ENCODE results near the gene MFF. TPM values are rescaled to one million over a fixed set of nuclear protein-coding genes. Genes with fewer than 3 reads are reported as not detected.

The MFF gene
- polyA plus RNA-seq, 1 of the 3 experiments (the other 2 are of a cell fraction), result 51.0 TPM

DNA sequence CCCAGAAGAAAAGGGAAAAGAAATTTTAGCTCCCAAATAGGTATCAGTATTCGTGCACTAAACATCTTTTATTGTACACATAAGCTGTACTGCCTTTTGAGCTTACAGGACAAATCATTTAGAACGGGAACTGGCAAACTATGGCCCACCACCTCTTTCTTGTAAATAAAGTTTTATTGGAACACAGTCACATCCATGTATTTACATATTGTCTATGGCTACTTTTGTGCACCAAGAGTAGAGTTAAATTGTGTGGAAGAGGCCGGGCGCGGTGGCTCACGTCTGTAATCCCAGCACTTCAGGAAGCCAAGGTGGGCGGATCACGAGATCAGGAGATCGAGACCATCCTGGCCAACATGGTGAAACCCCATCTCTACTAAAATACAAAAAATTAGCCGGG lies 48.3 kb downstream of the MFF start:
- H3K4me3 ChIP-seq (ENCODE audit: low read depth in 2 of 2, low read length in 1 of 2), result no peak overlapping the region
- H3K9ac ChIP-seq, result no peak overlapping the region
- H3K79me2 ChIP-seq (ENCODE audit: insufficient read depth), result no peaks in the 10 kb centered on the region
- no peak overlapping the region for H3K27ac ChIP-seq (ENCODE audit: low read depth in 2 of 2, low read length in 1 of 2)
- no peak overlapping the region for H3K4me2 ChIP-seq
- H3K9me2 ChIP-seq, result no peaks in the 10 kb centered on the region
- H2AFZ ChIP-seq (ENCODE audit: low read depth), result no peak overlapping the region
- H4K20me1 ChIP-seq (ENCODE audit: insufficient read depth), result no peaks in the 10 kb centered on the region
- H3K36me3 ChIP-seq (replicated peaks in 1 of 2; ENCODE audit: control insufficient read depth in 1 of 2, insufficient read depth in 2 of 2, low read length in 1 of 2), result no peaks in the 10 kb centered on the region
- H3K27me3 ChIP-seq (ENCODE audit: insufficient read depth), result no peaks in the 10 kb centered on the region
- TF ChIP-seq MXI1 (IDR thresholded peaks at IDR 0.05; ENCODE audit: low read depth, low read length) (no peak), RCOR1 (IDR thresholded peaks at IDR 0.05; ENCODE audit: low read length) (no peak), SMC3 (IDR thresholded peaks at IDR 0.05; ENCODE audit: low read depth, low read length) (no peak), EP300 (IDR thresholded peaks at IDR 0.05; ENCODE audit: borderline replicate concordance in 1 of 2, low read depth in 1 of 2, low read length in 1 of 2) (no peak), POLR2AphosphoS5 (IDR thresholded peaks at IDR 0.05; ENCODE audit: low read depth, low read length) (no peak), NRF1 (IDR thresholded peaks at IDR 0.05; ENCODE audit: low read depth, low read length) (no peak), CHD2 (IDR thresholded peaks at IDR 0.05; ENCODE audit: low read length, partially characterized antibody) (no peak), GATA2 (CRISPR knock-in tag; IDR thresholded peaks at IDR 0.05) (no peak)
- TF ChIP-seq, protein P1, sequence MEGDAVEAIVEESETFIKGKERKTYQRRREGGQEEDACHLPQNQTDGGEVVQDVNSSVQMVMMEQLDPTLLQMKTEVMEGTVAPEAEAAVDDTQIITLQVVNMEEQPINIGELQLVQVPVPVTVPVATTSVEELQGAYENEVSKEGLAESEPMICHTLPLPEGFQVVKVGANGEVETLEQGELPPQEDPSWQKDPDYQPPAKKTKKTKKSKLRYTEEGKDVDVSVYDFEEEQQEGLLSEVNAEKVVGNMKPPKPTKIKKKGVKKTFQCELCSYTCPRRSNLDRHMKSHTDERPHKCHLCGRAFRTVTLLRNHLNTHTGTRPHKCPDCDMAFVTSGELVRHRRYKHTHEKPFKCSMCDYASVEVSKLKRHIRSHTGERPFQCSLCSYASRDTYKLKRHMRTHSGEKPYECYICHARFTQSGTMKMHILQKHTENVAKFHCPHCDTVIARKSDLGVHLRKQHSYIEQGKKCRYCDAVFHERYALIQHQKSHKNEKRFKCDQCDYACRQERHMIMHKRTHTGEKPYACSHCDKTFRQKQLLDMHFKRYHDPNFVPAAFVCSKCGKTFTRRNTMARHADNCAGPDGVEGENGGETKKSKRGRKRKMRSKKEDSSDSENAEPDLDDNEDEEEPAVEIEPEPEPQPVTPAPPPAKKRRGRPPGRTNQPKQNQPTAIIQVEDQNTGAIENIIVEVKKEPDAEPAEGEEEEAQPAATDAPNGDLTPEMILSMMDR (IDR thresholded peaks at IDR 0.05), result no peak
- TF ChIP-seq, protein P2, sequence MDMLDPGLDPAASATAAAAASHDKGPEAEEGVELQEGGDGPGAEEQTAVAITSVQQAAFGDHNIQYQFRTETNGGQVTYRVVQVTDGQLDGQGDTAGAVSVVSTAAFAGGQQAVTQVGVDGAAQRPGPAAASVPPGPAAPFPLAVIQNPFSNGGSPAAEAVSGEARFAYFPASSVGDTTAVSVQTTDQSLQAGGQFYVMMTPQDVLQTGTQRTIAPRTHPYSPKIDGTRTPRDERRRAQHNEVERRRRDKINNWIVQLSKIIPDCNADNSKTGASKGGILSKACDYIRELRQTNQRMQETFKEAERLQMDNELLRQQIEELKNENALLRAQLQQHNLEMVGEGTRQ (IDR thresholded peaks at IDR 0.05; ENCODE audit: borderline replicate concordance, low read depth, low read length), result no peak
- ChIA-PET CTCF (interaction anchor here (1.1 kb wide), 1 partner anchor 135 kb away, joined by 3 read pairs; no protein-coding TSS in a partner anchor), POLR2A (no interaction called here)
- H3K4me1 ChIP-seq (ENCODE audit: control insufficient read depth in 1 of 2, insufficient read depth in 2 of 2, low read depth in 1 of 2, low read length in 1 of 2), result peaks cover 4 to 56% of the 10 kb centered on the region in 2 experiments; a peak in 3 of 4 replicates
- DNase-seq, result no peak
- WGBS (ENCODE audit: low lambda C conversion rate), result 94% methylated on average over 10 of the region's 10 CpGs
- H3F3A ChIP-seq (replicated peaks; ENCODE audit: insufficient read depth), result peaks cover 26% of the 10 kb centered on the region
- H3K9me3 ChIP-seq, result no peaks in the 10 kb centered on the region

DNA sequence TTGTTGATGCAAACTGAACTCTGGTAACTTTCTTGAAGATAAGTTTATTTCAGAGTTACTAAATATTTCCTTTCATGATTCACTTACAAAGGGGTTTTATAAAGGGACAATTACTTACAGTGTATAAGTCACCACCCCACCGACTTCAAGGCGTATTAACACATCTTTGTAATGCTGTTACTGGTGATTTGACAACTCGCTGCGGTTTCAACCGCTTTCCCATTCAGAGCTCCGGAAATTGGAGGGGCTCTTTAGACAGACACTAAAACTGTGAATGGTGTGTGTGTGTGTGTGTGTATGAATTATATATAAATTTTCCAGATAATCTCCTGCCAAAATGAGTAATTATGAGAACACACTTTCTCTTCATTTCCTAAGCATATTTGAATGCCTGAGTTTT lies 49.1 kb downstream of the MFF start:
- H3K9me2 ChIP-seq, result no peaks in the 10 kb centered on the region
- peaks cover 26% of the 10 kb centered on the region for H3F3A ChIP-seq (replicated peaks; ENCODE audit: insufficient read depth)
- no peaks in the 10 kb centered on the region for H3K36me3 ChIP-seq (replicated peaks in 1 of 2; ENCODE audit: control insufficient read depth in 1 of 2, insufficient read depth in 2 of 2, low read length in 1 of 2)
- no peak overlapping the region for H3K9ac ChIP-seq
- H3K4me2 ChIP-seq, result no peak overlapping the region
- WGBS (ENCODE audit: low lambda C conversion rate), result 89% methylated on average over 6 of the region's 6 CpGs
- CTCF ChIA-PET, result no interaction called here
- H3K27me3 ChIP-seq (ENCODE audit: insufficient read depth), result no peaks in the 10 kb centered on the region
- H3K27ac ChIP-seq (ENCODE audit: low read depth in 2 of 2, low read length in 1 of 2), result no peak overlapping the region
- H3K79me2 ChIP-seq (ENCODE audit: insufficient read depth), result no peaks in the 10 kb centered on the region
- POLR2A ChIA-PET, result no interaction called here
- no peak overlapping the region for H2AFZ ChIP-seq (ENCODE audit: low read depth)
- no peak overlapping the region for H3K4me3 ChIP-seq (ENCODE audit: low read depth in 2 of 2, low read length in 1 of 2)
- no peaks in the 10 kb centered on the region for H3K9me3 ChIP-seq
- no peaks in the 10 kb centered on the region for H4K20me1 ChIP-seq (ENCODE audit: insufficient read depth)
- peaks cover 4 to 52% of the 10 kb centered on the region in 2 experiments; a peak in 3 of 4 replicates for H3K4me1 ChIP-seq (ENCODE audit: control insufficient read depth in 1 of 2, insufficient read depth in 2 of 2, low read depth in 1 of 2, low read length in 1 of 2)
- no peak for DNase-seq
- TF ChIP-seq RCOR1 (IDR thresholded peaks at IDR 0.05; ENCODE audit: low read length), result no peak
- no peak for TF ChIP-seq MXI1 (IDR thresholded peaks at IDR 0.05; ENCODE audit: low read depth, low read length)
- no peak for TF ChIP-seq MEF2A (IDR thresholded peaks at IDR 0.05; ENCODE audit: borderline replicate concordance, low read depth)
- TF ChIP-seq, protein P1 (IDR thresholded peaks at IDR 0.05), result no peak
- no peak for TF ChIP-seq NFIC (IDR thresholded peaks at IDR 0.05; ENCODE audit: borderline replicate concordance)
- TF ChIP-seq, protein P2 (IDR thresholded peaks at IDR 0.05; ENCODE audit: borderline replicate concordance, low read depth, low read length), result no peak
- TF ChIP-seq, protein P3, sequence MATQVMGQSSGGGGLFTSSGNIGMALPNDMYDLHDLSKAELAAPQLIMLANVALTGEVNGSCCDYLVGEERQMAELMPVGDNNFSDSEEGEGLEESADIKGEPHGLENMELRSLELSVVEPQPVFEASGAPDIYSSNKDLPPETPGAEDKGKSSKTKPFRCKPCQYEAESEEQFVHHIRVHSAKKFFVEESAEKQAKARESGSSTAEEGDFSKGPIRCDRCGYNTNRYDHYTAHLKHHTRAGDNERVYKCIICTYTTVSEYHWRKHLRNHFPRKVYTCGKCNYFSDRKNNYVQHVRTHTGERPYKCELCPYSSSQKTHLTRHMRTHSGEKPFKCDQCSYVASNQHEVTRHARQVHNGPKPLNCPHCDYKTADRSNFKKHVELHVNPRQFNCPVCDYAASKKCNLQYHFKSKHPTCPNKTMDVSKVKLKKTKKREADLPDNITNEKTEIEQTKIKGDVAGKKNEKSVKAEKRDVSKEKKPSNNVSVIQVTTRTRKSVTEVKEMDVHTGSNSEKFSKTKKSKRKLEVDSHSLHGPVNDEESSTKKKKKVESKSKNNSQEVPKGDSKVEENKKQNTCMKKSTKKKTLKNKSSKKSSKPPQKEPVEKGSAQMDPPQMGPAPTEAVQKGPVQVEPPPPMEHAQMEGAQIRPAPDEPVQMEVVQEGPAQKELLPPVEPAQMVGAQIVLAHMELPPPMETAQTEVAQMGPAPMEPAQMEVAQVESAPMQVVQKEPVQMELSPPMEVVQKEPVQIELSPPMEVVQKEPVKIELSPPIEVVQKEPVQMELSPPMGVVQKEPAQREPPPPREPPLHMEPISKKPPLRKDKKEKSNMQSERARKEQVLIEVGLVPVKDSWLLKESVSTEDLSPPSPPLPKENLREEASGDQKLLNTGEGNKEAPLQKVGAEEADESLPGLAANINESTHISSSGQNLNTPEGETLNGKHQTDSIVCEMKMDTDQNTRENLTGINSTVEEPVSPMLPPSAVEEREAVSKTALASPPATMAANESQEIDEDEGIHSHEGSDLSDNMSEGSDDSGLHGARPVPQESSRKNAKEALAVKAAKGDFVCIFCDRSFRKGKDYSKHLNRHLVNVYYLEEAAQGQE (IDR thresholded peaks at IDR 0.05; ENCODE audit: low read depth, low read length), result no peak
- TF ChIP-seq, protein P4, sequence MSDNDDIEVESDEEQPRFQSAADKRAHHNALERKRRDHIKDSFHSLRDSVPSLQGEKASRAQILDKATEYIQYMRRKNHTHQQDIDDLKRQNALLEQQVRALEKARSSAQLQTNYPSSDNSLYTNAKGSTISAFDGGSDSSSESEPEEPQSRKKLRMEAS (IDR thresholded peaks at IDR 0.05; ENCODE audit: low read depth), result no peak
- TF ChIP-seq GATA2 (CRISPR knock-in tag; IDR thresholded peaks at IDR 0.05), result no peak
- no peak for TF ChIP-seq FOXJ3 (CRISPR knock-in tag; IDR thresholded peaks at IDR 0.05)
- no peak for TF ChIP-seq CHD2 (IDR thresholded peaks at IDR 0.05; ENCODE audit: low read length, partially characterized antibody)
- TF ChIP-seq RAD21 (IDR thresholded peaks at IDR 0.05; ENCODE audit: low read length), result no peak
- no peak for TF ChIP-seq TCF12 (IDR thresholded peaks at IDR 0.05)
